Neutrophil (primary cell): Measurements from ENCODE around the gene ANXA5.
"Not testable (repeated sequence)": the region's sequence is repeated elsewhere in the genome, so short reads cannot be mapped to it uniquely, and the experiment has no call there.

Experiments used
- H3K27ac ChIP-seq: fragments of 200-600 bp; sonication (generic); 2 replicates; pipeline ENCODE4 v1.5.1; 2016; ENCODE audit warnings: mild to moderate bottlenecking, moderate library complexity
- H3K27me3 ChIP-seq: fragments of 200-600 bp; sonication (generic); 2 replicates; pipeline ENCODE4 v1.6.0; 2016; ENCODE audit warnings: mild to moderate bottlenecking
- H3K36me3 ChIP-seq: fragments of 200-600 bp; sonication (generic); 2 replicates; pipeline ENCODE4 v1.5.1; 2017
- H3K4me1 ChIP-seq, 2 experiments: fragments of 200-600 bp in 1 of 2; sonication (generic) in 1 of 2; 1 replicate in 1 of 2; 2 replicates in 1 of 2; pipeline versions ENCODE4 v1.5.1 to v1.6.1; 2013 to 2016; ENCODE audit warnings: low read depth in 1 of 2, low read length in 1 of 2, mild to moderate bottlenecking in 1 of 2, moderate library complexity in 1 of 2; ENCODE audit not compliant: control insufficient read depth in 1 of 2, insufficient read depth in 1 of 2
- H3K4me3 ChIP-seq, 2 experiments: fragments of 200-600 bp in 1 of 2; sonication (generic) in 1 of 2; 1 replicate in 1 of 2; 2 replicates in 1 of 2; pipeline ENCODE4 v1.5.1; 2013 to 2016; ENCODE audit warnings: low read depth in 1 of 2, low read length in 1 of 2, mild to moderate bottlenecking in 1 of 2, moderate library complexity in 1 of 2
- H3K9me3 ChIP-seq: fragments of 200-600 bp; sonication (generic); 2 replicates; pipeline ENCODE4 v1.5.1; 2016
- CTCF ChIP-seq: fragments of 200-600 bp; sonication (generic); IDR thresholded peaks from 2 replicates; pipeline ENCODE4 v1.5.1; 2016; ENCODE audit warnings: antibody characterized with exemption

Gene ANXA5

GRCh38 chr4:121668368-121669162 lies 28.2 kb downstream of the ANXA5 start:
- H3K36me3 ChIP-seq, result peaks cover 74% of the 10 kb centered on the region
- no peak overlapping the region for H3K4me3 ChIP-seq
- no peaks in the 10 kb centered on the region for H3K4me1 ChIP-seq
- no peaks in the 10 kb centered on the region for H3K27me3 ChIP-seq
- TF ChIP-seq CTCF, result no peak
- H3K27ac ChIP-seq, result no peak overlapping the region
- H3K9me3 ChIP-seq, result no peaks in the 10 kb centered on the region

GRCh38 chr4:121666091-121666679 lies 30.6 kb downstream of the ANXA5 start:
- no peaks in the 10 kb centered on the region for H3K9me3 ChIP-seq
- no peaks in the 10 kb centered on the region for H3K4me1 ChIP-seq
- no peak for TF ChIP-seq CTCF
- H3K27me3 ChIP-seq, result no peaks in the 10 kb centered on the region
- no peak overlapping the region for H3K27ac ChIP-seq
- no peak overlapping the region for H3K4me3 ChIP-seq
- peaks cover 52% of the 10 kb centered on the region for H3K36me3 ChIP-seq

- Histone ChIP-seq H3K36me3 (peaks cover 44% of the 10 kb centered on the region), H3K4me3 (no peak overlapping the region), H3K27ac (no peak overlapping the region), H3K4me1 (no peaks in the 10 kb centered on the region), H3K9me3 (no peaks in the 10 kb centered on the region), H3K27me3 (no peaks in the 10 kb centered on the region)
- no peak for TF ChIP-seq CTCF
Observed at GRCh38 chr4:121665371-121665770, 31.4 kb downstream of the ANXA5 start.

- H3K27me3 ChIP-seq, result no peaks in the 10 kb centered on the region
- H3K27ac ChIP-seq, result no peak overlapping the region
- TF ChIP-seq CTCF, result no peak
- H3K9me3 ChIP-seq, result no peaks in the 10 kb centered on the region
- peaks cover 12% of the 10 kb centered on the region for H3K36me3 ChIP-seq
- no peak overlapping the region for H3K4me3 ChIP-seq
- no peaks in the 10 kb centered on the region for H3K4me1 ChIP-seq
Observed at GRCh38 chr4:121662225-121662624, 34.6 kb downstream of the ANXA5 start.

GRCh38 chr4:121660175-121660933 lies 36.4 kb downstream of the ANXA5 start:
- H3K4me1 ChIP-seq, H3K9me3 ChIP-seq, H3K36me3 ChIP-seq, H3K27me3 ChIP-seq, H3K4me3 ChIP-seq, H3K27ac ChIP-seq: not testable (repeated sequence)

- H3K4me3 ChIP-seq, result no peak overlapping the region
- no peak for TF ChIP-seq CTCF
- H3K27ac ChIP-seq, result no peak overlapping the region
- no peaks in the 10 kb centered on the region for H3K4me1 ChIP-seq
- H3K36me3 ChIP-seq, result no peaks in the 10 kb centered on the region
- H3K9me3 ChIP-seq, result no peaks in the 10 kb centered on the region
- H3K27me3 ChIP-seq, result no peaks in the 10 kb centered on the region
Observed at GRCh38 chr4:121658125-121658524, 38.7 kb downstream of the ANXA5 start.
